ENCODE measurements around the gene MROH7.

Gene MROH7

DNA sequence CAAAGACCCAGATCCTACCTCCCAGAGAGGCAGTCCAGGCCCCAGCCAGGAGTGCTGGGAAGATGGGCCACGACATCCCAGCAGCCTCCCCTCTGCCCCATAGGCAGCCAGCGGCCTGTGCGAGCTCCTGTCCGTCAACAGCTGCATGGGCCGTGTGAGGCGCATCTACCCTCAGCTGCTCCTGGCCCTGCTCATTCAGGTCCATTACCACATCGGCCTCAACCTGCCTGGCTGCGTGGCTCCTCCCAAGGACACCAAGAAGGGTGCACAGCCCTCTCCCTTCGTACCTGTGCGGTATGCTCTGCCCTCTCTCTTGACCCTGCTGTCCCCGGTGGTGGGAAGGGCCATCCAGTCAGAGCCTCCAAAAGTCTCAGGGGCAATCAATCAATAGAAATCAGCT is 44.6 kb downstream of the MROH7 start:
- FAIRE-seq (no peak), DNase-seq (ENCODE audit: extremely low spot score, insufficient read length, low read depth) (no peak)

DNA sequence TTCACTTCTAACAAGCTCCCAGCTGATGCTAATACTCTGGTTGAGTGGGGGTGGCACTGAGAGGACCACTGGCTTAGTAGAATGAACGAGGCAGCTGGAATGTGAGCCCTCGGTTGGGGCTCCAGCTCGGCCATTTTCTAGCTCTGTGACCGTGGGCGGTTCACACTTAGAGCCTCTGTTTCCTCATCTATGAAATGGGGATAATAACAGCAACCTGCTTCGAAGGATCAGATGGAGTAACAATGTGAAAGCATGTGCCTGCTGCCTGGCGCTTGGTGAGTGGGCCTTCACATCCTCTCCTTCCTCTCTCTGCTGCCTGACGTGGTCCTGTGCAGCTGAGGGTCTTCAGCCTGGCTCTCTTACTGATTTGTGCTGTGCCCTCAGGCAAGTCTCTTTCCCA is 53.2 kb downstream of the MROH7 start:
- FAIRE-seq (no peak), DNase-seq (ENCODE audit: extremely low spot score, insufficient read length, low read depth) (no peak)

DNA sequence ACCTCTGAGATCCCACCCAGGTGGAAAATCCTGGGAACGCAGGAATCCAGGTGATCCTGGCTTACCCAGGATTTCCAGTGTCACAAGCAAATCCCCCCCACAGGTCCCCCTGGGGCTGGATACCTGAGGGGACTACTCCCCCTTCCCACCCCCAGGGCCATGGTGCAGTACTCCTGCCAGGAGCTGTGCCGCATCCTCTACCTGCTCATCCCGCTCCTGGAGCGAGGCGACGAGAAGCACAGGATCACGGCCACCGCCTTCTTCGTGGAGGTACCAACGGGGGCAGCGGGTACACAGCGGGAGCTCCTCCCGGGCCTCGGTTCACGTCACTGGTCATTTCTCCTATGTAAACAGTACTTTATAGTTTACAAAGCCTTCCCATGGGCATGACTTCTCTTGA is 53.6 kb downstream of the MROH7 start:
- FAIRE-seq (no peak), DNase-seq (ENCODE audit: extremely low spot score, insufficient read length, low read depth) (no peak)

DNA sequence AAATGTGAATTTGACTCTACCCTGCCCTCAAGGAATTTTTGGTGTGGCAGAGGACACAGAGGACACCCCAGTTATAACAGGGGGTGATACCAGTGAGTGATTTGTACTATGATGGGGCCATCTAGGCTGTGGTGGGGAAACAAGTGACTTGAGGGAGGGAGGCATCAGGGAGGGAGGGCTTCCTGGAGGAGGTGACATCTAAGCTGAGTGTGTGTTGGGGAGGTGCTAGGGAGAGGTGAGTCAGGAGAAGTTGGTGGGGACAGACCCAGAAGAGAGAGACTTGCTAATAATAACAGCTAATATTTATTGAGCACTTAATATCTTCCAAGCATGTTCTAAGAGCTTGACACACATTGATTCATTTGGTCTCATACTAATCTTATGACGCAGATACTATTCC is 54.2 kb downstream of the MROH7 start:
- DNase-seq (ENCODE audit: extremely low spot score, insufficient read length, low read depth): no peak
- no peak for FAIRE-seq

DNA sequence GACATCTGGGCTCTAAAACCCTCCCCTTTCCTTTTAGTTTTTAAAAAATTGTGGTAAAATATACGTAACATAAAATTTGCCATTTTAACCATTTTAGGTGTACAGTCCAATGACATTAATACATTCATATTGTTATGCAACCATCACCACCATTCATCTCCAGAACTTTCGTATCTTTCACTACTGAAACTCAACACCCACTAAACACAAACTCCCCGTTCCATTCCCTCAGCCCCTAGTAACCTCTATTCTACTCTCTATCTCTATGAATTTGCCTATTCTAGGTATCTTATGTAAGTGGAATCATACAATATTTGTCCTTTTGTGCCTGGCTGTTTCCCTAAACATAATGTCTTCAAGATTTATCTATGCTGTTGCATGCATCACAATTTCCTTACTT is 54.7 kb downstream of the MROH7 start:
- no peak for FAIRE-seq
- DNase-seq (ENCODE audit: extremely low spot score, insufficient read length, low read depth): no peak

DNA sequence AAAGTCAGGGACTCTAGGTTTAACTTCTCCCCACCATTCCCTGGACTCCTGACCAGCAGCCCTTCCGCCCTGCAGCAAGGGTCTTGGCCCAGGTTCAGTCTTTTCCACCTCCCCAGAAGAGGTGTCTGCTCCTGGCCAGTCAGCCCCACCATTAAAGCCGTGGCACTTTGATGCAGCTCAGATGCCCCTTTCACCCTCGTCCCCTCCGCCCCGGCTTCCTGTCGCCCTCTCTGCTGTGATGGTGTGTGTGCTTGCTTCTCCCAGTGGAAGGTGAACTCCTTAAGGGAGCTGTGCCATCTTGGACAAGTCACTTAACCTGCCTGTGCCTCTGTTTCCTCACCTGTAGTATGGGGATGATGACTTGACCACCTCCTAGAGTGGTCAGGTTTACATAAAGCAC is 56.3 kb downstream of the MROH7 start:
- DNase-seq (ENCODE audit: extremely low spot score, insufficient read length, low read depth) (no peak), FAIRE-seq (no peak)

DNA sequence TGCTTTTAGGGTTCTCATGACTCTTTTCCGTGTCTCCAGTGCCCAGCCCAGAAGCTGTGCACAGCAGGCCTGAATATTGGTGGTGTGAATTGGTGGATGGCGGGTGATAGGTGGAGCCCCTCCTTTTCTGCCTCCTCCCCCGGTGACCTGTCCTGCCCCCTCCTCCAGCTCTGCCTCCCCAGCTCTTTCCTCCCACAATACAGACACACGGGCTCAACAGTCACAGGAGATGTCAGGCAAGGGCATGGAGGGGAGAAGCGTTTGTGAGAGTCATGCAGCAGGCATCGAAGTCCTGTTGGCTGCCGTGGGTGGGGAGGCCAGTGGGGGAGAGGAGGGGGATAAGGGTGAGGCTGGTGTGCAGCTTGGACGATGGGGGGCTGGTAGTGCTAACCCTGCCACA is 56.8 kb downstream of the MROH7 start:
- DNase-seq (ENCODE audit: extremely low spot score, insufficient read length, low read depth) (no peak), FAIRE-seq (no peak)

DNA sequence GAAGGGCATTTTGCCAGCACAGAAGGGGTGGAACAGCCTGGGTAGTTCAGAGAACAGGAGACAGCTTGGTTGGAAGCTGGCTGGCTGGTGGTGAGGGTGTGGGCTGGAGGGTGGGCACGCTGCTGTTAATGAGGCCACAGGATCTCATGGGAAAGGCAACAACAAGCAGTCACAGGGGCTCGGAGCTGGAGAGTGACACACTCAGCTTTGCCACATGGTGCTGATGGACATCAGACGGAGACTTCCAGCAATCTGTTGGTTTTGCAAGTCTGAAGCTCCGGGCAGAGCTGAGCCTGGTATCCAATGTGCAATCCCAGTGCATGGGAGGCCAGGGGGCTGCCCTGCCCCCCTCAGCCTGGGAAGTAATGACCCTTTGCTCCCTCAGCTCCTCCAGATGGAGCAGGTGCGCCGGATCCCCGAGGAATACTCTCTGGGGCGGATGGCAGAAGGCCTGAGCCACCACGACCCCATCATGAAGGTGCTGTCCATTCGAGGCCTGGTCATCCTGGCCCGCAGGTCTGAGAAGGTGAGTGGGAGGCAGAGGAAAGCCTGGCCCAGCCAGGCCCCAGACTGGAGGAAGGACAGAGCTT is 58.4 kb downstream of the MROH7 start:
- no peak for FAIRE-seq
- no peak for DNase-seq (ENCODE audit: extremely low spot score, insufficient read length, low read depth)

DNA sequence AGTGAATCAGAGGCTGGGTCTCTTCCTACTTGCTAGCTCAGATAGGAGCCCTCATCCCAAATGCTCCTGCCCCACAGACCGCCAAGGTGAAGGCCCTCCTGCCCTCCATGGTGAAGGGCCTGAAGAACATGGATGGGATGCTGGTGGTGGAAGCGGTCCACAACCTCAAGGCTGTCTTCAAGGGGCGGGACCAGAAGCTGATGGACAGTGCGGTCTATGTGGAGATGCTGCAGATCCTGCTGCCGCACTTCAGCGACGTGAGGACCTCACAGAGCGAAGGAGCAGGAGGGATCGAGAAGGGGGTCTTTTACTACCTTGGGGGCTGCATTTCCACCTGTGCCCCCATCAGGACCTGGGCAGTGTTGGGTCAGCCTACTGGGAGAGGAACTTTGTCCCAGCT is 59.5 kb downstream of the MROH7 start:
- DNase-seq (ENCODE audit: extremely low spot score, insufficient read length, low read depth) (no peak), FAIRE-seq (no peak)

DNA sequence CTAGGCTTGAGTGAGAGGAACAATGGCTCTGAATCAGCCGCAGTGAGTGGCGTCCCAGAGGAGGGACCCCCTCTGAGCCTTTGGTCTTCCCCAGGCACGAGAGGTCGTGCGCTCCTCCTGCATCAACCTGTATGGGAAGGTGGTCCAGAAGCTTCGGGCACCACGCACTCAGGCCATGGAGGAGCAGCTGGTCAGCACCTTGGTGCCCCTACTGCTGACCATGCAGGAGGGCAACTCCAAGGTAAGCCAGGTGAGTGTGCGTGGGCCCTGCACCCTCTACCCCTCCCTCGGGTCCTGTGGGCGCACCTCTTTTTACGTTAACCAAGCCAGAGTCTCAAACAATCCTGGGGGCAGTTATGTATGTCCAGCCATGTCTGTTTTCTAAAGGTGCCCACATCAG is 60.4 kb downstream of the MROH7 start:
- DNase-seq (ENCODE audit: extremely low spot score, insufficient read length, low read depth): no peak
- FAIRE-seq: no peak

DNA sequence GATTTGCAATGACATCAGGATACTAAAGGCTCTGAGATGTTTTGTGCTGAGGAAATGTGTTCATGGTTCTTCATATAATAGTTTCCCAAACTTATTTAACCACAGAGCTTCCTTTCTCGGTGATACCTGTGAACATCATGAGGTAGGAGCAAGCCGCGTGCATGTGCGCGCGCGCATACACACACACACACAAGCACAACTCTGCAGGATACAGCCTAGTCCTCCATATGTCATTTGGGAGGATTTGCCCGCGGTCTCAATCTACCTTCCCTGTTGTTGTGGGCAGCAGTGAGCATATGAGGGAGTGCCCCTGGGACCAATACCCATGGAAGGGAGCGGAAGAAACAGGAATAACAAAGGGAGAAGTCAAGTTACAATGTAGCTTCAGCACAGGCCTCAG is 61.9 kb downstream of the MROH7 start:
- DNase-seq (ENCODE audit: extremely low spot score, insufficient read length, low read depth) (no peak), FAIRE-seq (no peak)

DNA sequence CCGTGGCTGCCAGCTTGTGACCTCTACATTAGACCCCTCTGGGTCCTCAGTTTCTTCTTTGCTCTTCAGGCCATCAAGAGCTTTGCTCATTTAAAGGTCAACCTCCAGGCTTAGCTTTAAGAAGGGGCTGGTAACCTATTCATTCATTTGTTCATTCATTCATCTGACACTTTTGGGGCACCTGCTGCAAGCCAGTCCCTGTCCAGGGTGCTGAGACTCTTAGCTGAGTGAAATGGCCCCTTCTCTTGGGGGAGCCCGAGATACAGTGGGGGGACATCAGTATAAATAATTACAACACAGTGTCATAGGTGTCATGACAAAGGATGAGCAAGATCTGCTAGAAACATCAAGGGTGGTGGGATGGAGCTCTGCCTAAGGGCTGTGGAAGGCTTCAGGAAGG is 63.6 kb downstream of the MROH7 start:
- FAIRE-seq (no peak), DNase-seq (ENCODE audit: extremely low spot score, insufficient read length, low read depth) (no peak)

DNA sequence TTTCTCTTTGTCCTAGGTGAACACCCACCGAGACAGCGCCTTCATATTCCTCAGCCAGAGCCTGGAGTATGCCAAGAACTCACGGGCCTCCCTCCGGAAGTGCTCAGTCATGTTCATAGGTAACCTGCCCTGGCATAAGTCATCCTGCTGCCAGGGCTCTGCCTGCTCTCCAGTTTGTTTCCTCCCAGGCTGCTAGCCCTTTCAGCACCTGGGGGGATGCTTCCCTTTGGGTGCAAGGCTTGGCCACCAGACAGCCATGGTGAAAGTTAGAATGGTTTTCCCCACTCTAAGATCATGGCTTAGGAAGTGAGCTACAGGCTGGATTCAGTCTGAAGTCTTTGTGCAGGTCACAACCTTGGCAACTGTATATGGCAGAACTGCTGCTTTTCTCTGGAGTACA is 64.8 kb downstream of the MROH7 start:
- FAIRE-seq: no peak
- no peak for DNase-seq (ENCODE audit: extremely low spot score, insufficient read length, low read depth)

DNA sequence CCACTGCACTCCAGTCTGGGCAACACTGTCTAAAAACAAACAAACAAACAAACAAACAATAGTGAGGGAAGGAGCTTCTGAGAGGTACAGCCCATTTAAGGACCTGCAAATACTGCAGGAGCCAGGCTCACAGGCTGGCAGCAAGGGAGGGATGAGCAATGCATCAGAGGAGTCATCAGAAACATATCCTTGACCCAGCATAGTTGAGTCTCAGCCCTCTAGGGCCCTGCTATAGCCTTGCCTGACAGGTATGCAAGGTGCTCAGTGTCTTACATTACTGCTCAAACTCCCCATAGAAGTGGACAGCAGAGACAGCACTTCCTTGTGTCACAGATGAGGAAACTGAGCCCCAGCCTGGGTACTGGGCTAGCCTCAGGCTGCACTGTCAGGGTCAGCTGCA is 66.8 kb downstream of the MROH7 start:
- DNase-seq (ENCODE audit: extremely low spot score, insufficient read length, low read depth): no peak
- no peak for FAIRE-seq

DNA sequence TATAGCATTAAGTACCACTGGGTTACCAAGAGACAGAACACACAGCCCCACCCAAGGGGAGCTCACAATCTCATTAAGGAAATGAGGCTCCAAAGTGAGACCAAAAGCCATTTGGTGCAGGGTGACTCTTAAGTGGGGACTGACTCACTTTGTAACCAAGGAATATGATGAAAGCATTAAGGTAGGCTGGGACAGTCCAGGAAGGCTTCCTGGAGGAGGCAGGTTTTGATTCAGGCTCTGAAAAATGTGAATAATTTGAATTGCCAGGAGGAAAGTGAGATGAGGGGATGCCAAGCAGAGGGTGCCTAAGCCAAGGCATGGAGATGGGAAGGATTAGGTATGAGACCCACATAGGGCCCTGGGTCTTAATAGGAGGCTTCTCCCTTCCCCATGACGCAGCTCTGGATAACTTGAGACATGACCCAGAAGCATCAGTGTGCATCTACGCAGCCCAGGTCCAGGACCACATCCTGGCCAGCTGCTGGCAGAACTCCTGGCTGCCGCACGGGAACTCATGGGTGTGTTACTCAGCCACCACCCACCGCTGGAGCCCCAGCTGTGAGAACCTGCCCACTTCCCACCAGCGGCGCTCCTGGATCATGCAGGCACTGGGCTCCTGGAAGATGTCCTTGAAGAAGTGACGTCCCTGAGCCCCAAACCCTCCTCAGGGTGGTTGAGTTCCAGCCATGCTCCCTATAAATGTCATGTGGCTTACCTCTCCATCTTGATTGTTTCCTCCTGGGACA is 68.1 kb downstream of the MROH7 start:
- FAIRE-seq (no peak), DNase-seq (ENCODE audit: extremely low spot score, insufficient read length, low read depth) (no peak)

DNA sequence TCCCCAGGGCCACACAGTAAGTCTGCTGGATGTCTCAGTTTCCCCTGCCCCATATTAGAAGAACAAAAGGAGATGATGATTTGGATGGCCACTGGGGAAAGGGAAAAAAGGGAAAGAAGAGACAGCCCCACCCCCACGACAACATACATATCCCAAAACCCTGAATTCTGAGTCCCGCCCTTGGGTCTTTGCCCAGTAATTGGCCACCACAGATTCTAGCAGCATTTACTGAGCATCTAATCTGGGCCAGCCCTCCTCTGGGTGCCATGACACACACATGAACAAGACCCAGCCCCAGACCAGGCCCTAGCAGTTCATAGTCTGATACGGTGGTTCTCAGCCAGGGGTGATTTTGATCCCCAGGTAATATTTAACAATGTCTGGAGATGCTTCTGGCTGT is 68.8 kb downstream of the MROH7 start:
- DNase-seq (ENCODE audit: extremely low spot score, insufficient read length, low read depth): no peak
- FAIRE-seq: no peak

DNA sequence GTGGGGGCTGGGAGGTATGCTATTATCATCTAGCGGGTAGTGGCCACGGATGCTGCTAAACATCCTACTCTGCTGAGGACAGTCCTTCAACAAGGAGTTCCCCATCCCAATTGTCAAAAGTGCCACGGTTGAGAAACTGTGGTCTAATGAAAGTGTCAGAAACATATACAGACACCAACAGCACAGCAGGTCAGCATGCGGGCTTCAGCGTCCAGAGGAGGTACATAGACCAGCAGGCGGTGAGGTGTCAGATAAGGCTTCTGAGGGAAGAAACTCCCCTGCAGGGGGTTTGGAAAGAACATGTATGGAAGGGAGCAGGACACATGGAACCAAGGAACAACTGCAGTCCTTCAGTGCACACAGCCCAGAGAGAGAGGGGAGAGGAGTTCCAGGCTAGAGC is 69.3 kb downstream of the MROH7 start:
- DNase-seq (ENCODE audit: extremely low spot score, insufficient read length, low read depth) (no peak), FAIRE-seq (no peak)

DNA sequence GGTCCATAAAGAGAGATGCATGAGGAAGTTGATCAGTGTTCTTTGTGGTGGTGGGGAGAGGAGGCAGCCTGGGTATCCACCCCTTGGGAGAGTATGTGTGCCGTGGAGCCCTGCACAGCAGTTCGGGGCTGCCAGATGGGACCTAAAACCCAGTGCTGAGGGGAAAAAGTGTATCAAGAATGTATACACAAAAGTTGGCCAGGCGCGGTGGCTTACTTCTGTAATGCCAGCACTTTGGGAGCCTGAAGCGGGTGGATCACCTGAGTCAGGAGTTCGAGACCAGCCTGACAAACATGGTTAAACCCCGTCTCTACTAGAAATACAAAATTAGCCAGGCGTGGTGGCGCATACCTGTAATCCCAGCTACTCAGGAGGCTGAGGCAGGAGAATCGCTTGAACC is 70.0 kb downstream of the MROH7 start:
- DNase-seq (ENCODE audit: extremely low spot score, insufficient read length, low read depth): no peak
- no peak for FAIRE-seq

DNA sequence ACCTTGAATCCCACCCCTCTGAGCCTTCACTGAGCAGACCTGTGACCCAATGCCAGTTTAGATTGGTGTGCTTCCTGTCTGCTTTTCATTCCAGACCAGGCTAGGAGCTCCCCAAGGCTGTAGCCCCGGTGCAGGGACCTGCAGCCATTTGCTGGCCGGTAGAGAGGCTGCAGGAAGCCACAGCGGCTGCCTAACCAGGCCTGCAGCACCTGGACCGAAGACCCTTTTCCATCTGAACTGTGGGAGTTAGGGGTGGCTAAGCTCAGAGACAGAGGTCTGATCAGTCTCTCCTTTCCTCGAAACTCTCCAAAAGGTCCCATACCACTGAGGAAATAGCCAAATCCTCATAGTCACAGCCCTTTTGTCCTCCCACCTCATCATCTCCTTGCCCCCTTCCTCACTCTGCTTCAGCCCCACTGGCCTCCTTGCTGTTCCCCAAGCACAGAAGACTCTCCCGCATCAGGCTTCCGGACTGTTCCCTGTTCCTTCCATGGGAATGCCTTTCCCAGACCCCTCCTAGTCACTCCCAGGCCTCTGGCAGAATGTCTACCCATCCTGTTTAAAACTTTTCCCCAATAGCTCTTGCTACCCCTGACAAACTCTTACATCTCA is 73.4 kb downstream of the MROH7 start:
- DNase-seq (ENCODE audit: extremely low spot score, insufficient read length, low read depth) (no peak), FAIRE-seq (no peak)

DNA sequence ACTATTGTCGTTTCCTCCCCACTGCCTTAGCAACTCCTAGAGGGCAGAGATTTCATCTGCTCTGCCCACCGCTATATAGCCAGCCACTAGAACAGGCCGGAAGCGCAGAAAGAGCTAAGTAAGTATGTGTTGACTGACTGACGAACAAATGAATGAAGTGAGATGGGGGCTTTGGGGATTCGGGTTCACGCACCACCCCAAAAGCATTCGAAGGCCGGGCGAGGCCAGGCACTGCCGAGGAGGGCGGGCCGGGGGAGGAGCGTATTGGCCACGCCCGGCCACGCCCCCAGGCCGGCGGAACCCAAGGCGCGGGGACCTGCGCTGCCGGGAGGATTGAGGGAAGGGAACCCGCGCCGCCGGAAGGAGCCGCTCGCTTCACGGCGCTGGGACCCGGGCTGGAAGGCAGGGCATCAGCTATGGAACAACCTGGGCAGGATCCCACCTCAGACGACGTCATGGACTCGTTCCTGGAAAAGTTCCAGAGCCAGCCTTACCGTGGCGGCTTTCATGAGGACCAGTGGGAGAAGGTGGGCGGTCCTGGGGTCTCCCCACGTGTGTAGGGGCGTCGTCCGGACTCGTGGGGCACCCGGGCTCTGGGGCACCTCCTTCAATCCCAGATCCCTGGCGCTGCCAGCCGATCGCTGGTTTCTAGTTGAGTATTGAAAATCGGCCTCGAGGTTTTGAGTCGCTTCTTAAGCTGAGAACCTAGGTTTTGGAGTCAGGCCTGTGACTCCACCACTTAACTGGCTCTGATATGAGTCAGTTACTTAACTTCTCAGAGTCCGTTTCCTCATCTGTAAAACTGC is 74.1 kb downstream of the MROH7 start, which contains the start of gene TTC4:
TSS of gene TTC4 (plus strand) at position 369 of the 806 bp plus-strand sequence. CDS start at position 417, 48 bp downstream.
- DNase-seq (ENCODE audit: extremely low spot score, insufficient read length, low read depth) (peak; percentile 93), FAIRE-seq (peak; percentile 73)

All from GM18507 (cell line).